ENCODE measurements around the gene TCF7L1.

TCF7L1 gene

DNA sequence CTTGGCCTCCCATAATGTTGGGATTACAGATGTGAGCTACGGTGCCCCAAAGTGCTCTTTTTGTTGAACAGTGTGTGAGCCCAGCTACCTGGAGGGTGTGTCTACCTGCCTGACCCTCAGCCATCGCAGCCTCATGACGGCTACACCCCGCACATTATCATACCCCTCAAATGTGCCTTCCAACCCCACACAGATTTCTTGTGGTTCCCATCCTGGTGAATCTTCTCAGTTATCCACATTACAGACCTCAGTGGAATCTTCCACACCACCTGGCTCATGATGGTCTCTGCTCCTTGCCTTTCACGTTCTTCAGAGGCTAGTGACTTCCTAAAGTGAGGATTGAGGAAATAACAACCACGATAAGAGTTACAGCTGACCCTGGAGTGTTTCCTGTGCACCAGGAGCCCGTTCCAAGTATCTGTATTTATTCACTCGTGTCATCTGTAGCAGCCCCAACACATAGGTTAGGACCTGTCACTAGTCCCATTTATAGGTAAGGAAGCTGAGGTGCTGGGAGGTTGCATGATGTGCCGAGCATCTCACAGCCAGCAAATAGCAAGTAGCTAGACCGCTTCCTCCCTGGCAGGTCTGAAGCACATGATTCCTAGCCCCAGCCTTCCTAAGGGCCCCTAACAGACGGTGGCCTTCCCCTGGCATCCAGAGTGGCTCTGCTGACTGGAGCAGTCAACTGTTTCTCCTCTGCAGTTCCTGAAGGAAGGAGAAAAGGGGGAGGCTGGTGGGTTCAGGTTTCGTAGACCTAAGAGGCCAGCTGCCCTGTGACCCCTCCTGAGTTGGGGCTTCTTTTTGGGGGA is 47.3 kb downstream of the TCF7L1 start:
- H3K4me3 ChIP-seq (ENCODE audit: low read depth, low read length): no peak overlapping the region
- DNase-seq (ENCODE audit: low read depth): no peak
- in situ Hi-C loops (cut with HindIII; ENCODE audit: low sequenced_read_pairs): no loop called here
- no peak for TF ChIP-seq CTCF (IDR thresholded peaks at IDR 0.05; ENCODE audit: low read depth, low read length, missing control alignments)

GRCh38 chr2:85181134-85181631 is 48.0 kb downstream of the TCF7L1 start:
- no peak for DNase-seq (ENCODE audit: low read depth)
- TF ChIP-seq CTCF (IDR thresholded peaks at IDR 0.05; ENCODE audit: low read depth, low read length, missing control alignments): no peak
- H3K4me3 ChIP-seq (ENCODE audit: low read depth, low read length): no peak overlapping the region
- in situ Hi-C loops (cut with HindIII; ENCODE audit: low sequenced_read_pairs): no loop called here

- in situ Hi-C loops (cut with HindIII; ENCODE audit: low sequenced_read_pairs): no loop called here
- DNase-seq (ENCODE audit: low read depth): no peak
- no peak overlapping the region for H3K4me3 ChIP-seq (ENCODE audit: low read depth, low read length)
- TF ChIP-seq CTCF (IDR thresholded peaks at IDR 0.05; ENCODE audit: low read depth, low read length, missing control alignments): no peak
These were observed 48.8 kb downstream of the TCF7L1 start for GRCh38 chr2:85181844-85182456.

GRCh38 chr2:85183076-85183475 is 49.9 kb downstream of the TCF7L1 start:
- TF ChIP-seq CTCF (IDR thresholded peaks at IDR 0.05; ENCODE audit: low read depth, low read length, missing control alignments): no peak
- no peak overlapping the region for H3K4me3 ChIP-seq (ENCODE audit: low read depth, low read length)

GRCh38 chr2:85183479-85183878 is 50.3 kb downstream of the TCF7L1 start:
- TF ChIP-seq CTCF (IDR thresholded peaks at IDR 0.05; ENCODE audit: low read depth, low read length, missing control alignments): no peak
- in situ Hi-C loops (cut with HindIII; ENCODE audit: low sequenced_read_pairs): no loop called here
- no peak overlapping the region for H3K4me3 ChIP-seq (ENCODE audit: low read depth, low read length)
- DNase-seq (ENCODE audit: low read depth): no peak

More at GRCh38 chr2:85183076-85183475, 49.9 kb downstream of the TCF7L1 start:
- DNase-seq (ENCODE audit: low read depth): no peak
- in situ Hi-C loops (cut with HindIII; ENCODE audit: low sequenced_read_pairs): no loop called here

DNA sequence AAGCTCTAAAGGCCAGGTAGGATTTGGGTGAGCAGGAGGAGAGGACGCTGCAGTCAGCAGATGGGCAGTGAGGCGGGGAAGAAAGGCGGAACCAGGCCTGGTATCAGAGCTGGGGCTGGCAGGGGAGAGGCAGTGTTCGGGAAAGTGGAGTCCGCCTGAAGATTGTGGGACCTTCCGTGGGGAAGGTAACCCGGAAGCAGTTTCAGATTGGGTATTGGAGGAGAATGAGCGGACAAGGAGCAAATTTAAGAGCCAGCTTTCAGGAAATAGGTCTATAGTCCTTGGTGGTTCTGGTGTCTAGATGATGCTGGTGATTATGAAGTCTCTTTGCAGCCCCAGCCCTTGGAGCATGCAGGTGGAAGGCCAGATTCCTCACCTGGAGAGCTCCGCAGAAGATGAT is 51.0 kb downstream of the TCF7L1 start:
- H3K4me3 ChIP-seq (ENCODE audit: low read depth, low read length): no peak overlapping the region
- TF ChIP-seq CTCF (IDR thresholded peaks at IDR 0.05; ENCODE audit: low read depth, low read length, missing control alignments): no peak
- in situ Hi-C loops (cut with HindIII; ENCODE audit: low sequenced_read_pairs): no loop called here
- DNase-seq (ENCODE audit: low read depth): no peak

Measured in astrocyte of the cerebellum (primary cell).